ENCODE measurements around the gene LAG3. TPM values are rescaled to one million over a fixed set of nuclear protein-coding genes. Genes with fewer than 3 reads are reported as not detected.

The LAG3 gene
- polyA plus RNA-seq, 4 donors, result 0.67 to 5.9 (median 1.3) TPM

- Histone ChIP-seq H3K4me1 (ENCODE audit: control insufficient read depth in 3 of 3, insufficient read depth in 2 of 3, low read depth in 1 of 3, low read length in 2 of 3) (peaks cover 0 to 40% (median 0%) of the 10 kb centered on the region in 3 donors), H3K4me3 (ENCODE audit: low read depth in 1 of 3, low read length in 3 of 3) (peak overlapping the region in 2 of 3 donors; percentile 23 to 29), H3K27me3 (ENCODE audit: control insufficient read depth in 3 of 3, insufficient read depth in 3 of 3, low read length in 3 of 3) (peaks cover 0 to 13% (median 3%) of the 10 kb centered on the region in 3 donors), H3K36me3 (ENCODE audit: control insufficient read depth in 3 of 3, insufficient read depth in 2 of 3, low read depth in 1 of 3, low read length in 3 of 3) (peaks cover 0 to 15% (median 0%) of the 10 kb centered on the region in 3 donors), H3K27ac (ENCODE audit: low read depth in 1 of 3, low read length in 2 of 3) (peak overlapping the region; percentile 17 to 50 (median 27)), H3K9me3 (ENCODE audit: control insufficient read depth in 2 of 2, insufficient read depth in 1 of 2, low read depth in 1 of 2, low read length in 1 of 2) (no peaks in the 10 kb centered on the region)
- FAIRE-seq (no peak), DNase-seq (peak; percentile 96)
- 1 to 5% (median 4%) methylated on average over 35 of the region's 35 CpGs for WGBS, 3 donors
Measured at GRCh38 chr12:6778574-6779550, 6.5 kb downstream of the LAG3 start.

- no peaks in the 10 kb centered on the region for H3K9me3 ChIP-seq (ENCODE audit: control insufficient read depth in 2 of 2, insufficient read depth in 1 of 2, low read depth in 1 of 2, low read length in 1 of 2)
- peak; percentile 67 to 68 for DNase-seq
- H3K4me3 ChIP-seq (ENCODE audit: low read depth in 1 of 3, low read length in 3 of 3), result no peak overlapping the region
- H3K4me1 ChIP-seq (ENCODE audit: control insufficient read depth in 3 of 3, insufficient read depth in 2 of 3, low read depth in 1 of 3, low read length in 2 of 3), result peaks cover 0 to 40% (median 0%) of the 10 kb centered on the region in 3 donors
- no peak for FAIRE-seq
- H3K27me3 ChIP-seq (ENCODE audit: control insufficient read depth in 3 of 3, insufficient read depth in 3 of 3, low read length in 3 of 3), result peaks cover 0 to 6% (median 0%) of the 10 kb centered on the region in 3 donors
- peak overlapping the region; percentile 17 to 30 (median 27) for H3K27ac ChIP-seq (ENCODE audit: low read depth in 1 of 3, low read length in 2 of 3)
- peaks cover 0 to 10% (median 0%) of the 10 kb centered on the region in 3 donors for H3K36me3 ChIP-seq (ENCODE audit: control insufficient read depth in 3 of 3, insufficient read depth in 2 of 3, low read depth in 1 of 3, low read length in 3 of 3)
- 39 to 68% (median 51%) methylated on average over 6 of the region's 6 CpGs for WGBS, 3 donors
Measured at GRCh38 chr12:6779708-6780432, 7.5 kb downstream of the LAG3 start.

- FAIRE-seq (no peak), DNase-seq (no peak)
- H3K9me3 ChIP-seq (ENCODE audit: control insufficient read depth in 2 of 2, insufficient read depth in 1 of 2, low read depth in 1 of 2, low read length in 1 of 2), result no peaks in the 10 kb centered on the region
- H3K27ac ChIP-seq (ENCODE audit: low read depth in 1 of 3, low read length in 2 of 3), result peak overlapping the region in 1 of 3 donors; percentile 22
- 57 to 83% (median 74%) methylated on average over 6 of the region's 6 CpGs for WGBS, 3 donors
- peaks cover 0 to 35% (median 0%) of the 10 kb centered on the region in 3 donors for H3K4me1 ChIP-seq (ENCODE audit: control insufficient read depth in 3 of 3, insufficient read depth in 2 of 3, low read depth in 1 of 3, low read length in 2 of 3)
- peaks cover 0 to 6% (median 0%) of the 10 kb centered on the region in 3 donors for H3K27me3 ChIP-seq (ENCODE audit: control insufficient read depth in 3 of 3, insufficient read depth in 3 of 3, low read length in 3 of 3)
- H3K4me3 ChIP-seq (ENCODE audit: low read depth in 1 of 3, low read length in 3 of 3), result no peak overlapping the region
- peaks cover 0 to 3% (median 0%) of the 10 kb centered on the region in 3 donors for H3K36me3 ChIP-seq (ENCODE audit: control insufficient read depth in 3 of 3, insufficient read depth in 2 of 3, low read depth in 1 of 3, low read length in 3 of 3)
Measured at GRCh38 chr12:6780573-6780972, 8.3 kb downstream of the LAG3 start.

GRCh38 chr12:6782119-6782518 is 9.8 kb downstream of the LAG3 start:
- FAIRE-seq (no peak), DNase-seq (no peak)
- no peak overlapping the region for H3K27ac ChIP-seq (ENCODE audit: low read depth in 1 of 3, low read length in 2 of 3)
- peaks cover 0 to 3% (median 0%) of the 10 kb centered on the region in 3 donors for H3K36me3 ChIP-seq (ENCODE audit: control insufficient read depth in 3 of 3, insufficient read depth in 2 of 3, low read depth in 1 of 3, low read length in 3 of 3)
- 76 to 83% (median 77%) methylated on average over 6 of the region's 6 CpGs for WGBS, 3 donors
- peaks cover 0 to 6% (median 0%) of the 10 kb centered on the region in 3 donors for H3K27me3 ChIP-seq (ENCODE audit: control insufficient read depth in 3 of 3, insufficient read depth in 3 of 3, low read length in 3 of 3)
- peaks cover 0 to 27% (median 0%) of the 10 kb centered on the region in 3 donors for H3K4me1 ChIP-seq (ENCODE audit: control insufficient read depth in 3 of 3, insufficient read depth in 2 of 3, low read depth in 1 of 3, low read length in 2 of 3)
- H3K4me3 ChIP-seq (ENCODE audit: low read depth in 1 of 3, low read length in 3 of 3), result no peak overlapping the region
- no peaks in the 10 kb centered on the region for H3K9me3 ChIP-seq (ENCODE audit: control insufficient read depth in 2 of 2, insufficient read depth in 1 of 2, low read depth in 1 of 2, low read length in 1 of 2)

GRCh38 chr12:6782850-6783566 is 10.7 kb downstream of the LAG3 start:
- H3K9me3 ChIP-seq (ENCODE audit: control insufficient read depth in 2 of 2, insufficient read depth in 1 of 2, low read depth in 1 of 2, low read length in 1 of 2), result no peaks in the 10 kb centered on the region
- WGBS, 3 donors, result 75 to 80% (median 79%) methylated on average over 10 of the region's 10 CpGs
- DNase-seq (no peak), FAIRE-seq (no peak)
- no peak overlapping the region for H3K27ac ChIP-seq (ENCODE audit: low read depth in 1 of 3, low read length in 2 of 3)
- peaks cover 0 to 27% (median 0%) of the 10 kb centered on the region in 3 donors for H3K4me1 ChIP-seq (ENCODE audit: control insufficient read depth in 3 of 3, insufficient read depth in 2 of 3, low read depth in 1 of 3, low read length in 2 of 3)
- H3K36me3 ChIP-seq (ENCODE audit: control insufficient read depth in 3 of 3, insufficient read depth in 2 of 3, low read depth in 1 of 3, low read length in 3 of 3), result no peaks in the 10 kb centered on the region
- H3K4me3 ChIP-seq (ENCODE audit: low read depth in 1 of 3, low read length in 3 of 3), result no peak overlapping the region
- no peaks in the 10 kb centered on the region for H3K27me3 ChIP-seq (ENCODE audit: control insufficient read depth in 3 of 3, insufficient read depth in 3 of 3, low read length in 3 of 3)

GRCh38 chr12:6783828-6784227 is 11.5 kb downstream of the LAG3 start:
- H3K36me3 ChIP-seq (ENCODE audit: control insufficient read depth in 3 of 3, insufficient read depth in 2 of 3, low read depth in 1 of 3, low read length in 3 of 3), result no peaks in the 10 kb centered on the region
- H3K27me3 ChIP-seq (ENCODE audit: control insufficient read depth in 3 of 3, insufficient read depth in 3 of 3, low read length in 3 of 3), result no peaks in the 10 kb centered on the region
- no peaks in the 10 kb centered on the region for H3K9me3 ChIP-seq (ENCODE audit: control insufficient read depth in 2 of 2, insufficient read depth in 1 of 2, low read depth in 1 of 2, low read length in 1 of 2)
- 93 to 97% (median 95%) methylated on average over 9 of the region's 9 CpGs for WGBS, 3 donors
- DNase-seq, result no peak
- no peak overlapping the region for H3K4me3 ChIP-seq (ENCODE audit: low read depth in 1 of 3, low read length in 3 of 3)
- no peak for FAIRE-seq
- no peak overlapping the region for H3K27ac ChIP-seq (ENCODE audit: low read depth in 1 of 3, low read length in 2 of 3)
- H3K4me1 ChIP-seq (ENCODE audit: control insufficient read depth in 3 of 3, insufficient read depth in 2 of 3, low read depth in 1 of 3, low read length in 2 of 3), result peaks cover 0 to 20% (median 0%) of the 10 kb centered on the region in 3 donors

- H3K36me3 ChIP-seq (ENCODE audit: control insufficient read depth in 3 of 3, insufficient read depth in 2 of 3, low read depth in 1 of 3, low read length in 3 of 3), result no peaks in the 10 kb centered on the region
- no peaks in the 10 kb centered on the region for H3K9me3 ChIP-seq (ENCODE audit: control insufficient read depth in 2 of 2, insufficient read depth in 1 of 2, low read depth in 1 of 2, low read length in 1 of 2)
- FAIRE-seq, result no peak
- no peaks in the 10 kb centered on the region for H3K27me3 ChIP-seq (ENCODE audit: control insufficient read depth in 3 of 3, insufficient read depth in 3 of 3, low read length in 3 of 3)
- no peak overlapping the region for H3K27ac ChIP-seq (ENCODE audit: low read depth in 1 of 3, low read length in 2 of 3)
- WGBS, 3 donors, result 57 to 73% (median 70%) methylated on average over 5 of the region's 5 CpGs
- H3K4me3 ChIP-seq (ENCODE audit: low read depth in 1 of 3, low read length in 3 of 3), result no peak overlapping the region
- H3K4me1 ChIP-seq (ENCODE audit: control insufficient read depth in 3 of 3, insufficient read depth in 2 of 3, low read depth in 1 of 3, low read length in 2 of 3), result peaks cover 0 to 17% (median 0%) of the 10 kb centered on the region in 3 donors
- DNase-seq, result no peak
Measured at GRCh38 chr12:6784296-6784695, 12.0 kb downstream of the LAG3 start.

- H3K4me3 ChIP-seq (ENCODE audit: low read depth in 1 of 3, low read length in 3 of 3), result no peak overlapping the region
- H3K27me3 ChIP-seq (ENCODE audit: control insufficient read depth in 3 of 3, insufficient read depth in 3 of 3, low read length in 3 of 3), result no peaks in the 10 kb centered on the region
- FAIRE-seq, result no peak
- H3K27ac ChIP-seq (ENCODE audit: low read depth in 1 of 3, low read length in 2 of 3), result no peak overlapping the region
- 66 to 82% (median 76%) methylated on average over 5 of the region's 5 CpGs for WGBS, 3 donors
- no peaks in the 10 kb centered on the region for H3K9me3 ChIP-seq (ENCODE audit: control insufficient read depth in 2 of 2, insufficient read depth in 1 of 2, low read depth in 1 of 2, low read length in 1 of 2)
- peaks cover 0 to 12% (median 0%) of the 10 kb centered on the region in 3 donors for H3K4me1 ChIP-seq (ENCODE audit: control insufficient read depth in 3 of 3, insufficient read depth in 2 of 3, low read depth in 1 of 3, low read length in 2 of 3)
- H3K36me3 ChIP-seq (ENCODE audit: control insufficient read depth in 3 of 3, insufficient read depth in 2 of 3, low read depth in 1 of 3, low read length in 3 of 3), result no peaks in the 10 kb centered on the region
- DNase-seq, result no peak
Measured at GRCh38 chr12:6784761-6785160, 12.4 kb downstream of the LAG3 start.

All from small intestine (tissue), 7 donors.